GM12873 (cell line): Measurements from ENCODE around the gene ARHGEF12.

Source experiments
- TF ChIP-seq, protein P1 (sequence below): IDR thresholded peaks from 2 replicates; pipeline ENCODE4 v1.5.1; 2012; ENCODE audit warnings: low read depth, mild to moderate bottlenecking, moderate library complexity, low read length, control low read depth; ENCODE audit not compliant: insufficient read depth; ENCODE audit errors: missing control alignments

The ARHGEF12 gene

DNA sequence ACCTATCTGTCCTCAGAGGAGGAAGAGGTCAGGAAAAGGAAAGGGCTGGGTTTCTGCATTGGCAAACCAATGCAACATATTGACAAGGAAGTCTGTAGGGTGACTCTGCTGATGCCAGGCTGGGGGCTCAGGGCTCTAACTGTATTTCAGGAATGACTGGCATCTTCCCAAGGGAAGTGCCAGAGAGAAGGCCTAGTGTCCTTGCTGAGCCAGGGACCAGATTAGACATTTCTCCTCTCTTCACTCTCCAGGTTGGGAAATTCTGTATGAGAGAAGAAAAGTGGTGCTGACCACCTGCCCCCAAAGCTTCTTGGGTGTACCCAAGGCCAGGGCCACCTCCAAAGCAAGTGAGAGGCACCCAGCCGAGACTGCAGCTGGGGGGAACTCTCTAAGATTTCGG is 202.5 kb downstream of the ARHGEF12 start:
- TF ChIP-seq, protein P1, sequence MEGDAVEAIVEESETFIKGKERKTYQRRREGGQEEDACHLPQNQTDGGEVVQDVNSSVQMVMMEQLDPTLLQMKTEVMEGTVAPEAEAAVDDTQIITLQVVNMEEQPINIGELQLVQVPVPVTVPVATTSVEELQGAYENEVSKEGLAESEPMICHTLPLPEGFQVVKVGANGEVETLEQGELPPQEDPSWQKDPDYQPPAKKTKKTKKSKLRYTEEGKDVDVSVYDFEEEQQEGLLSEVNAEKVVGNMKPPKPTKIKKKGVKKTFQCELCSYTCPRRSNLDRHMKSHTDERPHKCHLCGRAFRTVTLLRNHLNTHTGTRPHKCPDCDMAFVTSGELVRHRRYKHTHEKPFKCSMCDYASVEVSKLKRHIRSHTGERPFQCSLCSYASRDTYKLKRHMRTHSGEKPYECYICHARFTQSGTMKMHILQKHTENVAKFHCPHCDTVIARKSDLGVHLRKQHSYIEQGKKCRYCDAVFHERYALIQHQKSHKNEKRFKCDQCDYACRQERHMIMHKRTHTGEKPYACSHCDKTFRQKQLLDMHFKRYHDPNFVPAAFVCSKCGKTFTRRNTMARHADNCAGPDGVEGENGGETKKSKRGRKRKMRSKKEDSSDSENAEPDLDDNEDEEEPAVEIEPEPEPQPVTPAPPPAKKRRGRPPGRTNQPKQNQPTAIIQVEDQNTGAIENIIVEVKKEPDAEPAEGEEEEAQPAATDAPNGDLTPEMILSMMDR = no peak
